Dermis microvascular lymphatic vessel endothelial cell (primary cell): ENCODE results near the gene RNASE7. TPM values are rescaled to one million over a fixed set of nuclear protein-coding genes. Genes with fewer than 3 reads are reported as not detected.

Source experiments
- DNase-seq, 2 donors: peaks; one replicate each; pipeline versions ENCODE4 v3.0.0 to v3.0.0-alpha.2; 2010; ENCODE audit warnings: low read depth in 2 of 2
- total RNA-seq: library from RNA; depleted of rRNA; stranded (reverse); fragments of >200 nt; gene quantifications from 2 replicates; pipeline ENCODE4 v1.2.1, GENCODE V29; 2014

RNASE7 gene
- total RNA-seq, 1 donor from 2014 or later, result not detected

DNA sequence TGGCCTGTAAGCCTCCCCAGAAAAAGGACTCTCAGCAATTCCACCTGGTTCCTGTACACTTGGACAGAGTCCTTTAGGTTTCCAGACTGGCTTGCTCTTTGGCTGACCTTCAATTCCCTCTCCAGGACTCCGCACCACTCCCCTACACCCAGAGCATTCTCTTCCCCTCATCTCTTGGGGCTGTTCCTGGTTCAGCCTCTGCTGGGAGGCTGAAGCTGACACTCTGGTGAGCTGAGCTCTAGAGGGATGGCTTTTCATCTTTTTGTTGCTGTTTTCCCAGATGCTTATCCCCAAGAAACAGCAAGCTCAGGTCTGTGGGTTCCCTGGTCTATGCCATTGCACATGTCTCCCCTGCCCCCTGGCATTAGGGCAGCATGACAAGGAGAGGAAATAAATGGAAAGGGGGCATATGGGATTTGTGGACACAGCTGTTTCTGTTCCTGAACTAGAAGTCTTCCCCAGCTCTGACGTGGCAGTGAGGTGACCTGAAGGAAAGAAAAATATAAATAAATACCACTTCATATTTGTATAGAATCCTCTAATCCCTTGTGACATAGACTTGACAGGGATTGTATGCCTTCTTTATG lies 1.3 kb downstream of the RNASE7 start:
- no peak for DNase-seq

DNA sequence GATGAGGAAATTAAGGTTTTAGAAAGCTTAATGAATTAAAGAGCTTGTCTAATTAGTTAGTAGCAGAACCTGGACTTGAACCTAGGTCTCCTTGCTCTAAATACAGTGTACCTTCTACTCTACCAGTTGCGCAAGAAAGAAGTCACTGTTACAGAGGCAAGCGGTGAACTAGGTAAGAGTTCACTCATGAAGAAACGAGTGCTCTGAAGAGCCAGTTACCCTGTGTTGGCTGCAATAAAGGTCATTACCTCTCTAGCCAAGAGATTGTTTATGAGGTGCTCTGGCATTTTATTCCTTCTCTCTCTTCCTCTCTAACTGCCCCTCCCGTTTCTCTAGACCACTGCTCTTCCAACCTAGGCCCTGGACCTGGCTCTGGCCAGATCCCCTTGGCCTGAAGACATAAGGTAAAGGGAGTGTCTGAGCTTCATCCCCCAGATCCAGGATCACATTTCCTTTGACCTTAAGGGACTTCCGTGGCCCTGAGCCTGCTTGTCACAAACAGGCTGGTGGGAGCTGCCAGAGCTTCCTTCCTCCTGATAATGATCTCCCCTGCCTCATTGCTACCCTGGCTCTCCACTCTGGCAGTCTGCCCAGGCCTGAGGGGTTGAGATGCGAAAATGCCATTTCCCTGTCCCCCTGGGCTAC lies 1.9 kb downstream of the RNASE7 start:
- DNase-seq, result no peak

- no peak for DNase-seq
Measured at GRCh38 chr14:21047378-21047781, 5.2 kb downstream of the RNASE7 start.

DNA sequence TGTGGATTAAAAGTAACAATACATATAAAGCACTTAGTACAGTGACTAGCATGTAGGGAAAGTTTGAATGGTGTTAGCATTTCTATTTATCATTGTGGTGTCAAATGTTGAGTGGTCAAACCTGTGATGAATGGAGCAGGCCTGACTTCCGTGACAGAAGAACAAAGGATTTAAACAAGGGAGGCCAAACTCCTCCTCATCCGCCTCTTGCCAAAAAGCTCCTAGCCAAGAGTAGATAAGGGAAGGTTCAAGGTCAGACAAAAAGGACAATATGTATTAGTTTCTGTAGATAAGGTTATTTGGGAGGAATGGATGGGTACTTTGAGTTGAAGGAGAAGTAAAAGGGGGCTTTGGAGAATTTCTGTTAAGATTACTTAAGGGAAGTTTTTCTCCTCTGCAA lies 6.5 kb downstream of the RNASE7 start:
- no peak for DNase-seq

DNA sequence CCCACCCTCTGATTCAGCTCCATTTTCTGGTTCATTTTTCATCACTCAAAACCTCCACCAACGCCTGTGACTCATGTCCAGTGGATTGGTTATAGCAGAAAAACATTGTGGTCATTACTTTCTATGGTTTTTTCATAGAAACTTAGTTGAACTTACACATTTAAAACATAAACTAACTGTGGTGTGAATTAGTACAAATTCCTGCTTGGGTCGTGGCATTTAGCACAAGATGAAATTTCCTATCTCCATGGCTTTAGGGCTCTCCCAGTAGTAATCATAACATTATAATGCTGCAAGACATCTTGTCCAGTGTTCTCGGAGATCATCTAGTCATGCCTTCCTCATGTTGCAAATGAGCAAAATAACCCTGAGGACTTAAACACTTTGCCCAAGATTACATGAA lies 7.1 kb downstream of the RNASE7 start:
- no peak for DNase-seq

DNA sequence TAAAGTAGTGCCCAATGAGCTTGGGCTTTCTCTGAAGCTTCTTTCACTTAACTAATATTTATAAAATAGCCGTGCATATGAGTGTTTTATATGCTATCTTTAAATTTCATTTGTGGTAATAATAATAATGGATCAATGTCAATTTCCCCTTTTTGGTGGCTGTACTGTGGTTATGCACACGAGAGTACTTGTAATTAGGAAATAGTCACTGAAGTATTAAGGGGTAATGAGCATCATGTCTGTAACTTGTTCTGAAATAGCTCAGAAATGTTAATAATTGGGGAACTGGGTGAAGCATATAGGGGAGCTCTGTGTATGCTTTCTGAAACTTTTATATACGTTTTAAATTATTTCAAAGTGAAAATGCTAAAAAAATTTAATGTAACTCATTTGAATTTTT lies 8.4 kb downstream of the RNASE7 start:
- no peak for DNase-seq

- no peak for DNase-seq
Measured at GRCh38 chr14:21053184-21054122, 11.3 kb downstream of the RNASE7 start.

DNA sequence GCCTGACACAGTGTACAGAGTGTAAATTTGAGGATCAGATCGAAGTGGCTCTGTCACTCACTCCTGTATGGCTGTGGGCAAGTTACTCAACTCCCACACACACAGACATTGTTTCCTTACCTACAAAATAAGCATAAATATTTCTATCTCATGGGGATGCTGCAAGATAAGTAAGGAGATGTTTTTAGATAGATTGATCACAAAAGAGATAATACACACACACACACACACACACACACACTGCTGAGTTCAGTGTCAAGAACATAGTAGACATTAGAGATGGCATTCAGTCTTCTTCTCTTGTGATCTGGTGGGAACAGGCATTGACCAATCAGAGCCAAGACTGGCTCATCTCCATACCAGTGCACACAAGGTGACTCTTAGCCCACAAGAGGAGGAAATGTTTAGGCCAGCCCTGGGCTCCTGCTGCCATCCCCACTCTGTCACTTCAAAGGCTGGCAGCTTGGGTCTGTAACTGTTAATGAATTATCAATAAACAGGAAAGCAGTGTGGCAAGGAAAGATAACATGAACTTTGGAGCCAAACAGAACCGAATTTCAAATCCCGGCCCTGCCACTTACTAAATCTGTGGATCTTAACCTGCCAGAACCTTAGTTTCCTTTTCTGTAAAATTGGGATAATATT lies 12.1 kb downstream of the RNASE7 start:
- no peak for DNase-seq

DNA sequence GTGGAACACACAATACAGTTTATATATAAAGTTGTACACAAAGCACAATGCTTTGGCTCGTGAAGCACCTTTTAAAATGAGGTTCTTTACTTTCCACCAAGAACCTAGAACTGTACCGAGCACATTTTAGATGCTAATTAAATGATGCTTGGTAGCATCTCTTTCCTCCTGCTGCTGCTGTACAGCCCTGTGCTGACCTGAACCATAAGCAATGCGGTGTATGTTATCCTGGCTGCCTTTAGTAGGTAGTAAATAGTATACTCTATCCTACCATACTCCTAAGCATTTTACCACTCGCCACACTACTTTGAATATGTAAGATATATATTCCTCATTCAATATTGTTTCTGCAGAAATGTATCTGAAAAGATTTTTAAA lies 12.6 kb downstream of the RNASE7 start:
- DNase-seq, result no peak

DNA sequence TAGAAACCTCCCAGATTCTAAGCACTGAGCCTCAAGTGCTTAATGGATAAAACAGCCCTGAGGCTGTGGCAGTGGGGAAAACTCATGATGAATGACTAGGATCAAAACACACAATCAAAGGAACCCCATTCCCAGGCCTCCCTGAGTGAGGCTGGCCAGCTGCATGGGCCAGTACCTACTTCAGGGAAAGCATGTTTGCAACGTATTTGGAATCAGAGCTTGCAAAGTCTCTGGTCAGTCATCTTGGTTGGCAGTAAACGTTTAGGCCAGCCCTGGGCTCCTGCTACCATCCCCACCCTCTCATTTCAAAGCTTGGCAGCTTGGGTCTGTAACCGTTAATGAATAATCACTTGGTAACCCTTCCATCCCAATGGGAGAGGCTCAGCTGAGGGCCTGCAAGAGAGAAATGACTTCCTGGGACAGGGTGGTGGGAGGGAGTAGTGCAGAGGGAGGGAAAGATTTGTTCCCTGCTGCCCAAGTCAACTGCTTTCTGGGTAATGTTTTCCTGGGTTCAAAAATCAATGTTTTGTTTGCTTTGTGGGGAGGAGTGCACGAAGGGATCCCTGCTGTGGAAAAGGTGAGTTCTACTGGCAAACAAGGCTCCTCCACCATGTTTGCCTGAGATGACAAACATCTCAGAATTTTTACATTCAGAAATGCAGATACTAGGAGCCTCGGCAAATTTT lies 13.4 kb downstream of the RNASE7 start:
- DNase-seq, result no peak

DNA sequence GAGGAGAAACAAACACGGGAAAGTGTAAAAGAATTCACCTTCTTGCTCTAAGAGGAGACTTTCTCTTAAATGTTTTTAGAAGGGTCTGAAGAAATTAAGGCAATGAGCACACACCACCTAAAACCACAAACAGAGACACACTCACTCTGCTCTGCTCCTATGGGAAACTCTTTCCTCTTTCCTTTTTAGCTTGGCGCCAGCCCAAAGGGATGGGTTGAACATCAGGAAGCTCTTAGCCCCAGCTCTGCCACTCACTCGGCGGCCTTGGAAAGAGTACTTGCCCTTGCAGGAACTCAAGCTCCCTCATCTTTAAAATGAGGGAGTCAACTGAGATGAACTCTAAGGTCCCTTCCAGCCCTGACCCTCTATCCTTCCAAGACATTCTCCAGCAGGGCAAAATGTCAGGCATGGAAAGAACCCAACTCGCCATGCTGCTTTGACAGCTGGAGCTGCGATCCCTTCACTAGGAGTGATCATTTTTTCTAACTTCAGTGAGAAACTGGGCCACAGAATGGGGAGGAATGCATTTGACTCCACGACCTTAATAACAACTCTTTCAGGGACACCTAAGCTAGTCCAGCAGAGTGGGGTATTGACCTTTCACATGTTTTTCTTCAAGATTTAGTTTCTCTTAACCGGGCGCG lies 14.5 kb downstream of the RNASE7 start:
- DNase-seq, result no peak

DNA sequence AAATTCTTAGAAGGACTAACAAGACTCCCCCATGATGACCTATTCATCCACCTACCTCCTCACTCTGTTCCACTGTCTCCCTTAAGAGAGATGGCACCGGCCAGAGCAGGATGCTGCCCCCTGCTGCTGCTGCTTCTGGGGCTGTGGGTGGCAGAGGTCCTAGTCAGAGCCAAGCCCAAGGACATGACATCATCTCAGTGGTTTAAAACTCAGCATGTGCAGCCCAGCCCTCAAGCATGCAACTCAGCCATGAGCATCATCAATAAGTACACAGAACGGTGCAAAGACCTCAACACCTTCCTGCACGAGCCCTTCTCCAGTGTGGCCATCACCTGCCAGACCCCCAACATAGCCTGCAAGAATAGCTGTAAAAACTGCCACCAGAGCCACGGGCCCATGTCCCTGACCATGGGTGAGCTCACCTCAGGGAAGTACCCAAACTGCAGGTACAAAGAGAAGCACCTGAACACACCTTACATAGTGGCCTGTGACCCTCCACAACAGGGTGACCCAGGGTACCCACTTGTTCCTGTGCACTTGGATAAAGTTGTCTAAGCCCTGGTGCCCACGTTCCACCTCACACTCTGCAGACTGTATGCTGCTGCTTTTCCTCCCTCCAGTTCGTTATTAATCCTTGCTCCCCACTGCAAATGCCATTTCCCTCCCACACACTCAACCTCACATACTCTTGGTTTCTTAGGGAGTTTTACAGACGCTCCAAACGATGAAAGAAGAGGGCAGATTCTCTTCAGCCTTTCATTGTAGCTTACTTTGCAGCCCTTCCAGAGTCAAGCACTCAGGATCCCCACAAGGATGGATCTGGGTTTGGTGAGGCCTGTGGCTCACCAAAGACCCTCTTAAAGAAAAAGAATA lies 15.9 kb downstream of the RNASE7 start, which contains the start of gene RNASE8:
Gene RNASE8 (plus strand): TSS at position 20 of the 873 bp plus-strand sequence. CDS start 71 bp downstream, at position 91.
- DNase-seq, result no peak

DNA sequence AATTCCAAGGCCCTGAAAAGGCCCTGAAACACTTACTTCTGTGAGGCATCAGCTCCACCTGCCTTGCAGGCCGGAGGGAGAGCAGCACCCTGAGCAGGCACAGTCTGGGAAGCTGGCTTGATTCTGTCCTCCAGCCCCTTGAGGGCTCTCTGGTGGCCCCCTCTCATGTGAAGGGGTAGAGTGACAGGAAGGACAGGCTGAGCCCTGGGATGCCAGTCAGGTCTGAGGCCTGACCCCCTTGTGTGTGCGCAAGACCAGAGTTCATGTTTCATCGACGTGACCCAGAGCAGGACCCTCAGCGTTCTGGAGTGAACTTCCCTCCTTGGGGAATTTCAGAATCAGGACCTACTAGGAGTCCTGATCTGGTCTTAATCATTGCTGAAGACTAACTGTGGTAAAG lies 16.7 kb downstream of the RNASE7 start:
- no peak for DNase-seq

DNA sequence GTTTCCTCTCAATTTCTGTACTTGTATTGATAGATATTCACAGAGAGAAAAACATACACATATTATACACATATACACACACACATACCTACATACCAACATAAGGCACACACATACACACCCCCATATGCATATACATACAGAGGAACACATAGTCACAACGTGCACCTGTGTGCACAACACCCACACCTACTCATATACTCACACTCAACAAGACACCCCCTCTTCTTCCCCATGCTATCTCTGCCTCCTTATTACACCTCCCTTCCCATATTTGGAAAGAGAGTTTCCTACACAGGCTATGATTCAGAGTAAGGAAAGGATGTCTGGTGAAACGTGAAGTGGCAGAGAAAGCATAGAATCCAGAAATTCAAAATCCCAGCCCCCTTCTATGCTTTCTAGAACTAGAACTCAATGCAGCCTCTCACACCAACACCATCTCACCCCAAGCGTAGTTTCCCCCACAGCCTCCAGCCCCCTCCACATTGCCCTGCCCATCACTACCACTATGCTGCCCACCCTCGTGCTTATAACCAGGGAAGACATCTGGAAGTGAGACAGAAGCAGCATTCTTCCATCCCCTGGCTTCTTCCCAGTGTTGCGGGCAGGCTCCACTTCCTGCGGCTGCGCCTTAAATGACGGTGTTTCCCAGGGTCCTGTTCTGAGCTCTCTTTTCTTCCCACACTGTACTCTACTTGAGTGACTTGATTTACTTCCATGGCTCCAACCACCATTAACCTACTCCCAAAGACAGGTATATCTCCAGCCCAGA lies 17.9 kb downstream of the RNASE7 start:
- DNase-seq, result no peak

GRCh38 chr14:21060614-21061346 lies 18.6 kb downstream of the RNASE7 start:
- no peak for DNase-seq

GRCh38 chr14:21061347-21061668 lies 19.1 kb downstream of the RNASE7 start:
- DNase-seq, result no peak

DNA sequence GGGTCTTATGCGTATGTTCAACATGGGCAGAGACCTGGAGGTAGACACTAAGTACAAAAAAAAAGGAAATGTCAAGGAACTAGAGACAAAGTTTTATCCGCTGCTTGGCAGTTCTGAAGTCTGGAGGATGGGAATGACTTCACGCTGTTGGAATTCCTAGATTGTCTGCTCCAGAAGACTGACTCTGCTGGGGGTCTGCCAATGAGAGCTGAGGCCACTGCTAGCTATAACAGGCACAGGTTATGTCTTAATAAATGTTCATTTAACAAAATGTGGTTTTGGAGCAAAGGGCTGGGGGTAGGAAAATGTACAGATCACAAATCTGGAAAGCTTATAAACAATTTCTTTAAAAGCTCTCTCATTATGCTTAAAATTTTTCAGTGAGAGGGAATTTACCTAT lies 21.3 kb downstream of the RNASE7 start:
- no peak for DNase-seq

DNA sequence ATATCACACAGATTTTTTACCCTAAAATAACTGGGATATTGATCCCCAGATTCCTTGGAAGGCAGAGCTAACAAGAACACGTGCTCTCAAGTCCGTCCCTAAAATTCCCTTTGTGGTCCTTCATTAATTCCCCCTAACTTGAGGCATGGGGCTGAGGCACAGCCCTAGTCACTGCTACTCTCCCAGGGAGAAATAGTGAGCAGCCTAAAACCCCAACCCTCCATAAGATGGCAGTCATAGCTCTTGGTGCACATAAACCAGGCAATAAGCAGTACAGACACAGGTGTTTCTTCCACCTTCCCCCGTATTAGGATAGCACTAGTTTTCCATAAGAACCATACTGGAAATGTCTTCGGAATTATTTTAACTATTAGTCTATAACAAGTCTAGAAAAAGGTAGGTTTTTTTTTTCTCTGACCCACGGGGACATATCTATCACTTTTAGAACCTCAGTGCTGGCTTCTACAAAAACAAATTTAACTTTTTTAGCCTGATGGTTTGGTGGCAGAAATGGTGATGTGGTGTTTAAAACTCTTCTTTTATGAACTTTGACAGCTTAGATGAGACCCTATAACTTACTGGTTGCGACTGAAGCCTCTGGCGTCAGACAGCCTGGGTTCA lies 24.8 kb downstream of the RNASE7 start:
- DNase-seq, result no peak
